Measurements from ENCODE around the gene MICB. TPM values are rescaled to one million over a fixed set of nuclear protein-coding genes. Genes with fewer than 3 reads are reported as not detected.

Gene MICB
- polyA plus RNA-seq, 1 experiment: 23.4 TPM

DNA sequence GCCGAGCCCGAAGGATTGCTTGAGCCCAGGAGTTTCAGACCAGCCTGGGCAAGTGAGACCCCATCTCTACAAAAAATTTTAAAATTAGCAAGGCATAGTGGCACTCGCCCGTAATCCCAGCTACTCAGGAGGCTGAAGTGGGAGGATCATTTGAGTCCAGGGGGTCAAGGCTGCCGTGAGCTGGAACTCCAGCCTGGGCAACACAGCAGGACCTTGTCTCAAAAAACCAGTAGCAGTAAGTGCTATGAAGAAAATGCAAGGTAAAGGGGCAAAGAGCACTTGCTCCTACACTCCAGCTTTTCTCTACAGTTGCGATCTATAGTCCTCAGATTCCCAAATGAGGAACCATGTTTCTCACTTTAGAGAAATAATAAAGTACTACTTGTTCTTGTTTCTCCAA is 45.7 kb downstream of the MICB start:
- Histone ChIP-seq H3K27me3 (ENCODE audit: control insufficient read depth, insufficient read depth, low read length) (no peaks in the 10 kb centered on the region), H3K4me3 (ENCODE audit: low read depth, low read length) (no peak overlapping the region), H3K36me3 (ENCODE audit: control insufficient read depth, insufficient read depth, low read length) (peaks cover 7% of the 10 kb centered on the region)
- TF ChIP-seq, protein P1, sequence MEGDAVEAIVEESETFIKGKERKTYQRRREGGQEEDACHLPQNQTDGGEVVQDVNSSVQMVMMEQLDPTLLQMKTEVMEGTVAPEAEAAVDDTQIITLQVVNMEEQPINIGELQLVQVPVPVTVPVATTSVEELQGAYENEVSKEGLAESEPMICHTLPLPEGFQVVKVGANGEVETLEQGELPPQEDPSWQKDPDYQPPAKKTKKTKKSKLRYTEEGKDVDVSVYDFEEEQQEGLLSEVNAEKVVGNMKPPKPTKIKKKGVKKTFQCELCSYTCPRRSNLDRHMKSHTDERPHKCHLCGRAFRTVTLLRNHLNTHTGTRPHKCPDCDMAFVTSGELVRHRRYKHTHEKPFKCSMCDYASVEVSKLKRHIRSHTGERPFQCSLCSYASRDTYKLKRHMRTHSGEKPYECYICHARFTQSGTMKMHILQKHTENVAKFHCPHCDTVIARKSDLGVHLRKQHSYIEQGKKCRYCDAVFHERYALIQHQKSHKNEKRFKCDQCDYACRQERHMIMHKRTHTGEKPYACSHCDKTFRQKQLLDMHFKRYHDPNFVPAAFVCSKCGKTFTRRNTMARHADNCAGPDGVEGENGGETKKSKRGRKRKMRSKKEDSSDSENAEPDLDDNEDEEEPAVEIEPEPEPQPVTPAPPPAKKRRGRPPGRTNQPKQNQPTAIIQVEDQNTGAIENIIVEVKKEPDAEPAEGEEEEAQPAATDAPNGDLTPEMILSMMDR (IDR thresholded peaks at IDR 0.05; ENCODE audit: insufficient read depth, low read depth, low read length): no peak
- DNase-seq (ENCODE audit: low read depth): no peak
- ChIA-PET POLR2A (no interaction called here), CTCF (interaction anchor here (1.3 to 17.0 kb wide), 2 partner anchors 39 to 54 kb away, joined by 3 to 433 read pairs; partner anchors contain the start of genes LTB and NCR3)

DNA sequence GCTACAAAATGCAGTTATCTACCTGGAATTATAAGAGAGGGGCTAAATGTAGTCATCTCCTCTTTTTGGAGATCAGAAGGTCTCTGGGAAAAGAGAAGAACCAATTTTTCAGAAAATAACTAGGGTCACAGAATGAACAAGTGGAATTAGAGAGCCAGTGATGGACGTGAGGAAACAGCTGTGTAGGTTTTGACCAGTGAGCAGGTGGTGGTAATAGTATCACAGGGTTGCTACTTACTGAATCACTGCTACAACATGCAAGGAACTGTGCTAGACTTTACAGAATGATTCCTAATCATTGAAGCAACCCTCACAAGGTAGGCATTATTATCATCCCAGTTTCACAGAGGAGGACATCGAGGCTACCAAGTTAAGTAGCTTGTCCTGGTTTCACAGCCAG is 46.7 kb downstream of the MICB start:
- ChIA-PET POLR2A (no interaction called here), CTCF (interaction anchor here (1.7 to 17.0 kb wide), 3 partner anchors 24 to 53 kb away, joined by 3 to 433 read pairs (median 156); partner anchors contain the start of genes LST1, LTB and NCR3)
- Histone ChIP-seq H3K36me3 (ENCODE audit: control insufficient read depth, insufficient read depth, low read length) (peaks cover 3% of the 10 kb centered on the region), H3K4me3 (ENCODE audit: low read depth, low read length) (no peak overlapping the region), H3K27me3 (ENCODE audit: control insufficient read depth, insufficient read depth, low read length) (no peaks in the 10 kb centered on the region)
- DNase-seq (ENCODE audit: low read depth): no peak
- TF ChIP-seq, protein P1 (IDR thresholded peaks at IDR 0.05; ENCODE audit: insufficient read depth, low read depth, low read length): no peak

DNA sequence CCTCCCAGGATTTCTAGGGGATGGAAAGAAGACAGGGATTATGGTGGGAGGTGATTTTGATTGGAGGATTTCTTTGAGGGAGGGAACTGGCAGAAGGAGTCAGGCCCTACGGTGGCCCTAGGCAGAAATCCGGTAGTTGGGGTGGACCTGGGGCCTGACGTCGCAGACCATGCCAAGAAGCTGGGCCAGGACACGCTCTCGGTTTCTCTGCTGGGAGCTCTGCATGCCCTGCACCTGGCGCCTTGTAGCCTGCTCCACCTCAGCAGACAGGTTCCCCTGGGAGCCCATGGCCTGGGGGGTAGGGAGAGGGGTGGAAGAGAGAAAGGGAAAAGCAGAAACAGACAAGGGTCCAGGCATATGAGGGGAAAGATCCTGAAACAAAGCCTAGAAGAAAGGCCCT is 47.3 kb downstream of the MICB start:
- ChIA-PET CTCF (interaction anchor here (1.0 to 17.0 kb wide), 5 partner anchors 23 to 108 kb away, joined by 3 to 433 read pairs (median 4); partner anchors contain the start of genes LST1, LTB and NCR3), POLR2A (no interaction called here)

DNA sequence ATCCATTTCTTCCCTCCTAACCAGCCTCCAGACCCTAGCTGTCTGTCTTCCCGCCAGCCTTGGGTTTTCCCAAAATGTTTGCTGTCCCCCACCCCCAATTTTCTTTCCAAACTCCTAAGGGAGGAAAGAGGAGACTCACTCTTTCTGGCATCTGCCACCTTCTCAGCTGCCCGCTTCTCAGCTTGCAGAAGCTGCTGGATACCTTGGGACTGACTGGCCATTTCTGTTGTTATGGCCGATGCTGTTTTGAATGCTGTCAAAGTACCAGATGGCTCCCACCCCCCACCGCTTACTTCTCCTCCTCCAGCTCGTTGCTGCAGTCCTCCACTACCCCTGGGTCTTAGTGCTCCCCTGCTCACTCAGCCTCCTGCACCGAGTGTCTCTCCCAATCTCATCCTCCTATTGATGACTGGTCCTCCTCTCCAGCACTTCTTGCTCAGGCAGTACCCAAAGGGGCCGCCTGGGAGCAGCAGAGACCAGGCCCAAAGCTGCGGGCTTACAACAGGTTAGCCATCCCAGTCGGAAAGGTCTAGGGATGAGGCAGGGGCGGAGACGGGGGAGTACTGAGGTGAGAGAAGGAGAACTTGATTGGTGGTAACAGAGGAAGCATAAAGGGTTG is 48.5 kb downstream of the MICB start, which contains the start of gene ATP6V1G2:
ATP6V1G2 (minus strand) TSS at position 270 of the 619 bp plus-strand sequence; CDS start at position 221, 49 bp downstream.
- TF ChIP-seq, protein P1 (IDR thresholded peaks at IDR 0.05; ENCODE audit: insufficient read depth, low read depth, low read length): peak; percentile 100
- DNase-seq (ENCODE audit: low read depth): peak; percentile 62
- Histone ChIP-seq H3K4me3 (ENCODE audit: low read depth, low read length) (peak within 1 kb of the TSS; percentile 50), H3K27me3 (ENCODE audit: control insufficient read depth, insufficient read depth, low read length) (no peaks in the 10 kb centered on the region), H3K36me3 (ENCODE audit: control insufficient read depth, insufficient read depth, low read length) (peaks cover 3% of the 10 kb centered on the region; the same call in 1 of the 2 replicates)
- CTCF ChIA-PET: interaction anchor here (0.6 to 17.0 kb wide), 26 partner anchors 11 to 932 kb away, joined by 3 to 433 read pairs (median 4); partner anchors contain the start of genes C6orf47, LST1, LTB and MCCD1
- POLR2A ChIA-PET: no interaction called here

More for the DNA sequence above, 47.3 kb downstream of the MICB start:
- DNase-seq (ENCODE audit: low read depth): no peak
- no peak overlapping the region for H3K4me3 ChIP-seq (ENCODE audit: low read depth, low read length)
- no peaks in the 10 kb centered on the region for H3K36me3 ChIP-seq (ENCODE audit: control insufficient read depth, insufficient read depth, low read length)
- H3K27me3 ChIP-seq (ENCODE audit: control insufficient read depth, insufficient read depth, low read length): no peaks in the 10 kb centered on the region
- TF ChIP-seq, protein P1 (IDR thresholded peaks at IDR 0.05; ENCODE audit: insufficient read depth, low read depth, low read length): no peak

DNA sequence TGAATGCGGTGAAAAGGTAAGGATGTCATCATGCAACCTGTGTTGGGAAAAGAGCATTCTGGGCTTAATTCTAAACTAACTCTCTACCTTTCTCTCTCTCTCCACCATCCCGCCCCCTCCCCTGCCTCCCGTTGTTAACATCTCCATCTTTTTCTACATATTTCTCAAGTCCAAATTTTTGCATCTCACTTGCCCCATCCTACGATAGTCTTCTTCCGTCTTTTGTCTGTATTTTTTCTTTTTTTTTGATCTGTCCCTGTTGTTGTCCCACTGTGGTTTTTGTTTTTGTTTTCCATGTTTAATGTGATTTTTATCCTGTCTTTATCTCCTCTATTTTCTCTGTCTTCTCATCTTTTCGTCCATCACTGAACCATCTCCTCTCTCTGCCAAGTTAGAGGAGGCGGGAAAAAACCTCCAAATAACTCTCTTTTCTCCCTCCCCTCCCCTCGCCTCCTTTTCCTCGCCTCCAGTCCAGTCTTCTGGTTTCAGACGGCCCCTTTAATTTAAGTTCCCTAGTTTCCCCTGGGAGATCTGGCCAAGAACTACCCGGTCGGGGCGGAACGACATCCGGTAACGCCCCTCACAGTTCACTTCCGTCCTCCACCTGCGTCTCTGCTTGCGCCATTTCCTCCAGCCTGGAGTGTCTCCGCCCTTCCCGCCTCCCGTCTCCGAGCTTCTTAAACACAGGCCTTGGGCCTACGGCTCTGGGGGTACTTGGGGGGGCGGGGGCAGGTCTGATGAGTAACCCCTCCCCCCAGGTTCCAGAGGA is 49.2 kb downstream of the MICB start, which contains the start of gene NFKBIL1:
NFKBIL1 (plus strand) TSS at position 651 of the 769 bp plus-strand sequence; CDS start at position 738, 87 bp downstream.
- peaks cover 3% of the 10 kb centered on the region; the same call in 1 of the 2 replicates for H3K36me3 ChIP-seq (ENCODE audit: control insufficient read depth, insufficient read depth, low read length)
- peak; percentile 90 for DNase-seq (ENCODE audit: low read depth)
- CTCF ChIA-PET: interaction anchor here (0.5 to 17.0 kb wide), 23 partner anchors 12 to 933 kb away, joined by 3 to 433 read pairs (median 4); partner anchors contain the start of genes C6orf47, LST1, LTB and MCCD1
- H3K4me3 ChIP-seq (ENCODE audit: low read depth, low read length): peak within 1 kb of the TSS; percentile 50
- TF ChIP-seq, protein P1 (IDR thresholded peaks at IDR 0.05; ENCODE audit: insufficient read depth, low read depth, low read length): no peak
- no peaks in the 10 kb centered on the region for H3K27me3 ChIP-seq (ENCODE audit: control insufficient read depth, insufficient read depth, low read length)
- POLR2A ChIA-PET: interaction anchor here (0.6 kb wide), 1 partner anchor 78 kb away, joined by 22 read pairs; no protein-coding TSS in a partner anchor

All from BJ (cell line).